ENCODE measurements around the gene ZNF367. TPM values are rescaled to one million over a fixed set of nuclear protein-coding genes. Genes with fewer than 3 reads are reported as not detected.

ZNF367 gene
- total and polyA plus RNA-seq, 8 donors, result 6.1 to 13.7 (median 10.9) TPM

GRCh38 chr9:96461336-96461735 lies 43.2 kb upstream of the ZNF367 start:
- DNase-seq (no peak), ATAC-seq (no peak)
- TF ChIP-seq, protein P1, sequence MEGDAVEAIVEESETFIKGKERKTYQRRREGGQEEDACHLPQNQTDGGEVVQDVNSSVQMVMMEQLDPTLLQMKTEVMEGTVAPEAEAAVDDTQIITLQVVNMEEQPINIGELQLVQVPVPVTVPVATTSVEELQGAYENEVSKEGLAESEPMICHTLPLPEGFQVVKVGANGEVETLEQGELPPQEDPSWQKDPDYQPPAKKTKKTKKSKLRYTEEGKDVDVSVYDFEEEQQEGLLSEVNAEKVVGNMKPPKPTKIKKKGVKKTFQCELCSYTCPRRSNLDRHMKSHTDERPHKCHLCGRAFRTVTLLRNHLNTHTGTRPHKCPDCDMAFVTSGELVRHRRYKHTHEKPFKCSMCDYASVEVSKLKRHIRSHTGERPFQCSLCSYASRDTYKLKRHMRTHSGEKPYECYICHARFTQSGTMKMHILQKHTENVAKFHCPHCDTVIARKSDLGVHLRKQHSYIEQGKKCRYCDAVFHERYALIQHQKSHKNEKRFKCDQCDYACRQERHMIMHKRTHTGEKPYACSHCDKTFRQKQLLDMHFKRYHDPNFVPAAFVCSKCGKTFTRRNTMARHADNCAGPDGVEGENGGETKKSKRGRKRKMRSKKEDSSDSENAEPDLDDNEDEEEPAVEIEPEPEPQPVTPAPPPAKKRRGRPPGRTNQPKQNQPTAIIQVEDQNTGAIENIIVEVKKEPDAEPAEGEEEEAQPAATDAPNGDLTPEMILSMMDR (IDR thresholded peaks at IDR 0.05), result no peak
- no peak overlapping the region for H3K4me3 ChIP-seq
- H3K9me3 ChIP-seq, result no peaks in the 10 kb centered on the region
- intact Hi-C loops (cut with DNase I), result no loop called here
- H3K36me3 ChIP-seq, result no peaks in the 10 kb centered on the region
- no peaks in the 10 kb centered on the region for H3K27me3 ChIP-seq
- H3K4me1 ChIP-seq, result no peaks in the 10 kb centered on the region
- no peak overlapping the region for H3K27ac ChIP-seq

GRCh38 chr9:96460882-96461281 lies 42.7 kb upstream of the ZNF367 start:
- intact Hi-C loops (cut with DNase I), result no loop called here
- no peak overlapping the region for H3K4me3 ChIP-seq
- ATAC-seq (no peak), DNase-seq (no peak)
- no peak overlapping the region for H3K27ac ChIP-seq
- no peaks in the 10 kb centered on the region for H3K9me3 ChIP-seq
- H3K36me3 ChIP-seq, result no peaks in the 10 kb centered on the region
- H3K27me3 ChIP-seq, result no peaks in the 10 kb centered on the region
- TF ChIP-seq, protein P1 (IDR thresholded peaks at IDR 0.05), result no peak
- H3K4me1 ChIP-seq, result no peaks in the 10 kb centered on the region

GRCh38 chr9:96460470-96460869 lies 42.3 kb upstream of the ZNF367 start:
- Histone ChIP-seq H3K4me1 (no peaks in the 10 kb centered on the region), H3K36me3 (no peaks in the 10 kb centered on the region), H3K27ac (no peak overlapping the region), H3K9me3 (no peaks in the 10 kb centered on the region), H3K27me3 (no peaks in the 10 kb centered on the region), H3K4me3 (no peak overlapping the region)
- TF ChIP-seq, protein P1 (IDR thresholded peaks at IDR 0.05), result no peak
- ATAC-seq (no peak), DNase-seq (no peak)
- intact Hi-C loops (cut with DNase I), result no loop called here

GRCh38 chr9:96459268-96460007 lies 41.3 kb upstream of the ZNF367 start:
- intact Hi-C loops (cut with DNase I), result no loop called here
- TF ChIP-seq, protein P1 (IDR thresholded peaks at IDR 0.05), result no peak
- H3K4me1 ChIP-seq, result no peaks in the 10 kb centered on the region
- DNase-seq, result no peak
- H3K4me3 ChIP-seq, result no peak overlapping the region
- H3K27ac ChIP-seq, result no peak overlapping the region
- H3K9me3 ChIP-seq, result no peaks in the 10 kb centered on the region
- no peak for ATAC-seq
- no peaks in the 10 kb centered on the region for H3K27me3 ChIP-seq
- H3K36me3 ChIP-seq, result no peaks in the 10 kb centered on the region

- no peak for ATAC-seq
- H3K4me3 ChIP-seq, result no peak overlapping the region
- intact Hi-C loops (cut with DNase I), result no loop called here
- TF ChIP-seq, protein P1 (IDR thresholded peaks at IDR 0.05), result no peak
- no peak overlapping the region for H3K27ac ChIP-seq
- no peaks in the 10 kb centered on the region for H3K9me3 ChIP-seq
- no peaks in the 10 kb centered on the region for H3K36me3 ChIP-seq
- H3K4me1 ChIP-seq, result peaks cover 3% of the 10 kb centered on the region in 2 donors
- no peak for DNase-seq
- peaks cover 0 to 3% of the 10 kb centered on the region in 2 donors for H3K27me3 ChIP-seq
Observed at GRCh38 chr9:96458226-96458625, 40.1 kb upstream of the ZNF367 start.
